ENCODE data around the gene SHC2.
"Not testable (repeated sequence)": the region's sequence is repeated elsewhere in the genome, so short reads cannot be mapped to it uniquely, and the experiment has no call there.

The SHC2 gene

GRCh38 chr19:422213-422916 is 38.5 kb downstream of the SHC2 start:
- DNase-seq: no peak

DNA sequence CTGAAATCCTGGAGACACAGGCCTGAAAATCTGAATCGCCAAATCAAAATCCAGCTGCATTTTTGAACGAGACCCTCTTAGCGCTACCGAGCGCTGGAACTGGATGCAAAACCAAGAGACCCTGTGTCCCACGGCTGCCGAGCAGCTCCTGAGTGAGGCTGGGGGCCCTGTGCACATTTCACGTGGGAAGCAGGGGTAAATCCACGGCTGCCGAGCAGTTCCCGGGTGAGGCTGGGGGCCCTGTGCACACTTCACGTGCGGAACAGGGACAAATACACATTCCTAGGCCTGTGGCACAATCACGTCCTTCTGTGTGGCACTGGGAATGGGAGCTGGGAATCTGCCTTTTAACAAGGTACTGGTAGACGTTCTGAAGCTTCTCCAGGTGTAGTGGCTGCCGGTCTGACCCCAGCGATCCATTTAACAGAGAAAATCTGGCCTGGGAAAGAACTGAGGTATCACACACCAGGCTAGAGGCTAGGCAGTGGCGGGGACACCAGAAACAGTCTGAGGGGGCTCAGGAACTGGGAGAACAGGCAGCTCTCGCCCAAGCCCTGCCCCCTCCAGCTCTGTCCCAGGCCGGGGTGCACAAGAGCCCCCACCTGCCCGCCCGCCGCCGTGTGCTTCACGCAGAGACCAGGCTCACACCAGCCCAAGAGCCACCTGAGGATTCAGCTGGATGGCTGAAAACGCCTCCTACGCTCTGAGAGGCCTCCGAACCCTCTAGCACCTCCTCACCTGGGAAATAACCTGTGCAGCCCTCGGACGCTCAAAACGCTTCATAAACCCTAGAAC is 40.9 kb downstream of the SHC2 start:
- peak; percentile 16 for DNase-seq

DNA sequence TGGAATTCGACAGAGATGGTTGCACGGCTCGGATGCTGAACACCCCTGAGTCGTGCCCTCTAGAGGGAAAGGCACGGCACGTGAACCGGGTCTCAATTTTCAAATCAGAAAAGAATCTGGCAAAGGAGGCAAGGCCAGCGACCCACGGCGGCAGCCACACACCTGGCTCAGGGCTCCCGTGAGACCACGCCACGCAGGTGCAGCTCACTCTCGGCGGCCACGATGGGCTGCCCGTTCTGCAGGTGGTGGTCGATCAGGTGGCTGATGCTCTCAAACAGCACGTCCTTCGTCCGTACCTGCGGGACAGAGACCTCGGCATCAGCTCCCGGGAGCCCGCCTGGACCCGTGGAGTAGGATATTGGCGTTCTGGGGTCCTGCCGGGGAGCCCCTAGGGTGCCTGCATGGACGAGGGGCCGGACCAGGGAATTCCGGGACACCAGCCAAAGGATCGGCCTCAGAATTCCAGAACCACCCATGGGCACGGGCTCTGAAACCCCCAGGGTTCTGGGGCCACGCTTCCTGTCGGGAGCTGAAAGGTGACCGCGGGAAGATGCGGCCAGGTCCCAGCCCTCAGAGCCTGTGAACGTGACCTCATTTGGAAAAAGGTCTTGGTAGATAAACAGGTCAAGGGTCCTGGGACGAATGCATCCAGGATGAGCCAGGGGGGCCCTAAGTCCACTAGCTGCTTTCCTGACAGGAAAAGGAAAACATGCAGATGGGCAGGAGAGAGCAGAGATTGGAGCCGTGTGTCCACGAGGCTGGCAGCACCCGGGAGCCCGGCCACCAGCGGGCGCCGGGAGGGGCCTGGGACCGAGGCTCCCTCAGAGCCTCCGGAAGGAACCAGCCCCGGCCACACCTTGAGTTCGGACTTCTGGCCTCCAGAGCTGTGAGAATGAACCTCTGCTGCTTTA is 41.8 kb downstream of the SHC2 start:
- peak; percentile 20 for DNase-seq

DNA sequence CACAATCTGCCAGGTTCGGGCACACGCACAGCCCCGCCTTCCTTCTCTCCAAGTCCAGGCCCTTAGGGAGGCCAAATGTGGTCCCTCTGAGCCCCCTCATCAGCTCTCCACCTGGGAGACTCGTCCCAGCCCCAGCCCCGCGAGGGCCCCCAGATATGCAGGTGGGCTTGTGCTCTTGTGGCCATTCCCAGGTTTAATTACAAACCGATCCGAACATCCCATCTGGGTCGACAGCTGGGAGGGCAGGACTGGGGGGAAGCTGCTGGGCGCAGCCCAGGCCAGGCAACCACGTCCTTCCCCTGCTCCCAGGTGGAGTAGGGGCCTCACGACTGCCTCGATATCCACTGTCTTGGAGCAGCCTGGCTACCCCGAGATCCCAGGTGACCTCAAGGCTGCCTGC is 44.4 kb downstream of the SHC2 start:
- DNase-seq: no peak

DNA sequence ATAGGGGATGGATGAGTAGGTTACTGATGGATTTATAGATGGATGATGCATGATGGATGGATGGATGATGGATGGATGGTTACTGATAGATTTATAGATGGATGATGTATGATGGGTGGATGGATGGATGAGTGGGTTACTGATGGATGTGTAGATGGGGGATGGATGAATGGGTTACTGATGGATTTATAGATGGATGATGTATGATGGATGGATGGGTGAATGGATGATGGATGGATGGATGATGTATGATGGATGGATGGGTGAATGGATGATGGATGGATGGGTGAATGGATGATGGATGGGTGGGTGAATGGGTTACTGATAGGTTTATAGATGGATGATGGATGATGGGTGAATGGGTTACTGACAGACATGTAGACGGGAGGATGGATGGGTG is 45.5 kb downstream of the SHC2 start:
- DNase-seq: no peak

DNA sequence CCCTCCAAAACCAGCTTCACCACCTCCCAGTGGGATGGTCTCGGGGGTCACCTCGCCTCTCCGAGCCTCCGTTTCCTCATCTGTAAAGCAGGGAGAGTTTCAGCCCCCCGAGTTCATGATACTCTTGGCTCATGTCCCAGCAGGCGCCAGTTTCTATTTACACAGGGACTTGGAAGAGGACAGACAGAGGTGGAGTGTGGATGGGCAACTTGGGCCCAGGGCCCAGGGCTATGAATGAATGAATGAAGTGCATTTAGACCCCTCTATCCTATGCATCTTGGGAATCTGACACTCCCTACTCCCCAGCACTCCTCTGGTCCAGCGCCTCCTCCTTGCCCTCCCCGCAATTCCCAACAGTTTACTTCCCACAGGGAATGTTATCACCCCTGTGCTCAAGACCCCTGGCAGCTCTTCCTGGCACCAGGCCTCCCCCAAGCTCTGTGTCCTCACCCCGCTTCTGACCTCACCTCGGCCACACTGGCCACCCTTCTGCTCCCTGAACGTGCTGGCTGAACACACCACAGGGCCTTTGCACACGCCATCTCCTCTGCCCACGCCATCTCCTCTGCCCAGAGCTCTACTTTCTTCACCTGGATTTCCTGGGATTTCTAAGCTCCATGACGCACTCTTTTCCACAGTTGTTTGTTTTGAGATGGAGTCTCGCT is 46.9 kb downstream of the SHC2 start:
- DNase-seq: peak; percentile 19

GRCh38 chr19:412356-413355 is 48.2 kb downstream of the SHC2 start:
- DNase-seq: peak; percentile 27

DNA sequence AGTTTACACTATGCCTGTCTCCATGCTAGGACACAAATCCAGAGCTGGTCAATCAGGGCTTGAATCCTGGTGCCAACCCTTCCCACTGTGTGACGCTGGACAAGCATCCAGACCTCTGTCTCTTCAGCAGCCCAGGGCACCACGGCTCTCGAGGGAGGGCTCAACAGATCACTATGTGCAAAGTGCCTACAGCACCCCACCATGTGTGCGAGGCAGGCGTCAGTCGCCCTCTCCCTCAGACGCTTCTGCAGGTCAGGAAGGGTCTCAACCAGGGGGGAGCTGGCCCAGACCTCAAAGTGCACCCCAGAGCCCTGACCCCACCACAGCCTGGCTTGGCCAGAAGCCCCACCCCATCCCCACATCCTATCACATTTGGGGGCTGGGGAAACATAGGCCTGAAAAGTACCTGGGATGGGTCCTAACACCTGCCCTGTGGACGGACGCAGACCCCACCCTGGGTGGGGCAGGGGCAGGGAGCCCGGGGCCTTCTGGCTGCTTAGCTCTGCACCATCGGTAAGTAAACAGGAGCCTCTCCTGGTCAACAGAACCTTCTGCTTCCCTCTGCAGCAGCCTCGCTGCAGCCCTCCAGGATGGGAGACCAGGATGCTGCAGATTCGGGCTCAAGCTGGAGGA is 49.0 kb downstream of the SHC2 start:
- DNase-seq: peak; percentile 16

DNA sequence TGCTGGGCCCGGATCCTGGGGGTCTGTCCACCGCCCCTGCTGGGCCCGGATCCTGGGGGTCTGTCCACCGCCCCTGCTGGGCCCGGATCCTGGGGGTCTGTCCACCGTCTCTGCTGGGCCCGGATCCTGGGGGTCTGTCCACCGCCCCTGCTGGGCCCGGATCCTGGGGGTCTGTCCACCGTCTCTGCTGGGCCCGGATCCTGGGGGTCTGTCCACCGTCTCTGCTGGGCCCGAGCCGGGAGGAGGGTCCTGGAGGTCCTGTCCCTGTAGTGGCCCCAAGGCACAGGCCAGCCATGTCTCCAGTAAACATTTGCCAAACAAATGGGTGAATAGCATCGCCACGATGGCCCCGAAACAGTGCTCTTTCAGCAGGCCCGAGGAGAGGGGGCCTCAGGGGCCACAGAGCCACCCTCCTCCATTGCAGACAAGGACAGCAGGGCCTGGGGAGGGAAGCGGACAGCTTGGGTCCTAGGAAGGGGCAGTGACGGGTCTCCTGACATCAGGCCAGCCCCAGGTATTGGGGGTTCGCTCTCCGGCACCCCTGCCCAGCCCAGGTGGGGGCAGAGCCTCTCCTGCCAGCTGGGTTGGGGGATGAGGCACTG is 49.6 kb downstream of the SHC2 start:
- DNase-seq: not testable (repeated sequence)

GRCh38 chr19:410243-410781 is 50.5 kb downstream of the SHC2 start:
- DNase-seq: no peak

DNA sequence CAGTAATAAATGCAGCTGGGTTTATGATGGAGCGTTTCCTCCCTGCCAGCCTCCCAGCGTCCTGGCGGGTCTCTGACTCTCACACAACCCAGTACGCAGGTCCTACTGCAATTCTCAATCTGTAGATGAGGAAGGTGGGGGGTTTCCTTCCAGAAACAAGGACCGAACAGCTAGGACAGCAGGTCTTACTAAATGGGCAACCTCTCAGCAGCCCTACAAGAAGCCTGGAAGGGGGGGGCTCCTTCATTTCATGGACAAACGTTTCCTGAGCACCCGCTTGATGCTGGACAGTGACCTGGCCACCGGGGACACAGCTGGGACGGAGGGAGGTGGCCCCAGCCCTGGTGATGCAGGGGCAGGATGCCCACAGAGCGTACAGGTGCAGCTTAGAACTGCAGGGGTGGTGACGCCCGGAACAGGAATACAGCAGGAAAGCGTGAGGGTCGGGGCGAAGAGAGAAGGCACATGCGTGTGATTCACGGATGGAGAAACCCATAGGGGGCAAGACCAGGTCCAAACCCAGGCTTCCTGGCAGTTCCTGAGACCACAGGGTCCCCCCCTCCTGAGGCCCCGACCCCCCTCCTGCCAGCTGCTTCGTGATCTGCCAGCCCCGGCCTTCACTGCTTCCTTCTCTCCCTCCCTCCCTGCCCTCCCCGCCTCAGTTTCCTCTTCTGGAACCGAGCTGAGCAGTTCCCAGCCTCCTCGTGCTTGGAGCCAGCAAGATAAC is 51.2 kb downstream of the SHC2 start:
- no peak for DNase-seq

DNA sequence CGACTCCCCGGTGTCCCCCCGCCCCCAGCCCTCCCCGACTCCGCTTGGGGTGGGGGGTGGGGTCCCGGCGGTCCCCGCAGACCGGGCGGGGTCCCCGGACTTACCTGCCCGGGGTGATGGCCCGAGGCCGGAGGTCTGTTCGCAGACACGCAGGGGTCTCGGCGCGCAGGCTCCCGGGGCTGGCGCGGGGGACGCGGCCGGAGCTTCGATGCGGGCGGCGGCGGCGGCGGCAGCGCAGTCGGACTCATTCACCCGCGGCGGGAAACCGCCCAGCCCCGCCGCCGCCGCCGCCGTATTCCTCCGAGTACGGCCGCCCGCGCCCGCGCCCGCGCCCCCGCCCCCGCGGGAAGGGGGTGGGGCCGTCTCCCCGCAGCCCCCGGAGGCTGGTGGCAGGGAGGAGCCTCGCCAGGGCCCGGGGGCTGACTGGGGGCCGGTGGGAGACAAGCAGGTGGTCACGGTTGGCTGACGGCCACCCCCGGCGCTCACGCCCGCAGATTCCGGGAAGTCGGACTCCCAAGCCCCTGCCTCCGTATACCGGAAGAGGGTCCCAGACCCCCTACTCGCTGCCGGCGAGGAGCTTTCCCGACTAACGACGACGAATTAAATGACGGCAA is 51.8 kb downstream of the SHC2 start, which contains the start of gene C2CD4C:
Gene C2CD4C (minus strand): TSS at position 246 of the 614 bp plus-strand sequence. CDS start 786 bp downstream, outside the sequence.
- peak; percentile 40 for DNase-seq

DNA sequence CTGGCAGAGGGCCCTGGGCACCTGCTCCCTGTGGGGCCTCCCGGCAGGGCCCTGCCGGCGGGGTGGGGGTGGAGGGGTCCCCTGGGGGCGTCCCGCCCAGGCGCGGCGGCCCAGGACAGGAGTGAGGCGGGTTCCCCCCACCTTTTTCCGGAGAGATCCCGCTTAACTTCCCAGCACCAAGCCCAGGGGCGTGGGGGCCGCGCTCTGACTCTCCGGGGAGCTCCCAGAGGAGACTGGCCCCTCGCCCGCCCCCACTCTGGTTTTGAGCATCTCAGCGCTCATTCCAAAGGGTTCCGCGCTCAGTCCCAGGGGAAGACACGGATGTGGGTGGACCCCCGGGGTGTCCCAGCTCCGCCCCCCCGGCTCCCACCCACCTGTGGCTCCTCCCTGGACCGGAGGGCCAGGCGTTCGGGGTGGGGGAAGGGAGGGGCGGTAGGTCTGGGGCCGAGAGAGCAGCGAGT is 52.4 kb downstream of the SHC2 start:
- peak; percentile 37 for DNase-seq

GRCh38 chr19:407511-408440 is 53.1 kb downstream of the SHC2 start:
- peak; percentile 24 for DNase-seq

- DNase-seq: peak; percentile 24
Observed at GRCh38 chr19:406971-407510, 53.8 kb downstream of the SHC2 start.

DNA sequence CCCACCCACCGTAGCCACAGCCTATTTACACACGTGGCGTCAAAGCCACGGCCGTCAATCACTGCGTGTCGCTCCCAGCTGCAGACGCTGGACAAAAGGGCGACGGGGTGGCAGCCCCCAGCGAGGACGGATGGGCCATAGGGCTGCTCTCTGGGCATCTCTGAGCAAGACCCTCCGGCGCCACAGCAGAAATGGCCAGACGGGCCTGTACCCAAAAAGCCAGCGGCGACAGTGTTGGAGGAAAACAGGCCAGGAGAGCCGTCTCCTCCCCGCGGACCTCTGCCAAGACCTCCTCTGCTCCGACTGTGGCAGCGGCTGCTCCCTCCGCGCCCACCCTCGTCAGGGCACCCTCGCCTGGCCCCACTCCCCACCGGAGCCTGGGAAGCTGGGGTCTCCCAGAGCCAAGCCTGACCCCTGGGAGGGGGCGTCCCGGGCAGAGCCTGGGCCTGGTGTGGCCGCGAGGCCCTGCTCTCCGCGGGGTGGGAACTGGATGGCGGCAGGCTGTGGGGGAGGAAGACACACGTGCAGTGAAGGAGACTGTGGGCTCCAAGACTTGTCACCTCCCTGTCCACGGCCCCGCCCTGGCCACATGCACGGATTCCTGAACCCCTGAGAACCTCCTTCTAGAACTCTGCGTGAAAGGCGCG is 54.6 kb downstream of the SHC2 start:
- DNase-seq: peak; percentile 17
